HG03571 (cell line): ENCODE data around the gene VCPKMT.
A peak's percentile ranks its signal among the peaks of the same experiment; 100 is the strongest.
"Not testable (repeated sequence)": the region's sequence is repeated elsewhere in the genome, so short reads cannot be mapped to it uniquely, and the experiment has no call there.

Experiments used
- ATAC-seq: cut with Tn5 transposase; IDR thresholded peaks from one replicate; pipeline ENCODE4 v1.9.1; 2021; ENCODE audit not compliant: unreplicated experiment

The VCPKMT gene

DNA sequence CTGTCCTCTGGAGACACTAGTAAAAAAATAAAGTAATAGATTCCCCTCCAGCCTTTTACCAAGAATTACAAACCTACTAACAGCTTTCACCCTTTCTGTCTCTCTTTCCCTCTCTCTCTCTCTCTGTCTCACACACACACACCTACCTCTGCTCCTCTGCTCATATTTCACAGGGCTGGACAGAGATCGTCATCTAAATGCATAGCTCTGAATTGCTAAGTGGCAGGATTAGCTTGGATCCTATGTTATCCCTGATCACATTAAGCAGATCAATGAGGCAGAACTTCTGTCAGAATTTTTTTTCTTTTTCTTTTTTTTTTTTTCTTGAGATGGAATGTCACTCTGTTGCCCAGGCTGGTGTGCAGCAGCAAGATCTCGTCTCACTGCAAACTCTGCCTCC, 22.9 kb downstream of the VCPKMT start:
- ATAC-seq = no peak

GRCh38 chr14:50092006-50092555, 24.3 kb downstream of the VCPKMT start:
- ATAC-seq = no peak

DNA sequence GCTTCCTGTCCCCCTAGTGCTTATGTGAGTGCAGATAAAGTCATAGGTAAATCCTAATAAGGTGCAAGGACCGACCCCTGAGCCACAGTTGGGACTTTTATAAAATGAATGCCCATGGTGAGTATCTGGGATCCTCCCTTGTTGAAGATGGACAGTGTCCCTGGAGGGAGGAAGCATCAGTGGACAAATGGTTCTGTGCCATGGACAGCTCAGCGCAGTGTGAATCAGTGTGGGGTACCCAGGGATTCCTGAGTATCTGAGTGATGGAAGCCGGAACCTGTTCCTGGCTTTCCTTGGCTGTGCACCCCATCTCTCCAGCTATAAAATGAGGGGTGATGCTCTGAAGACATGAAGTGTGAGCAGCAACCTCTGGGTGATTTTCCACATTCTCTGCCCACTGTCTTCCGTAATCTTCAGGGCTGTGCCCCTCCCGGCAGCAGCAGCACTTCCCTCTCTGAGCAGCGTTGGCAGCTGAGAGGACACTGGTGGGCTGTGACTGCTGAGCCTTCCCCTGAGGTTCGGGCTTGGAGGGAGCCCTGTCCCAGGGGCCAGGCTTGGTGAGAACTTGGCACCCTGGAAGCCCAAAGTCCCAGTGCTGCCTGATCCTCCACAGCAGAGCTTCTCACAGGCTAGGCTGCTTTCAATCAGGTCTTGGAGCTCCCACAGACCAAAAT, 25.0 kb downstream of the VCPKMT start:
- no peak for ATAC-seq

GRCh38 chr14:50089208-50089607, 27.2 kb downstream of the VCPKMT start:
- no peak for ATAC-seq

DNA sequence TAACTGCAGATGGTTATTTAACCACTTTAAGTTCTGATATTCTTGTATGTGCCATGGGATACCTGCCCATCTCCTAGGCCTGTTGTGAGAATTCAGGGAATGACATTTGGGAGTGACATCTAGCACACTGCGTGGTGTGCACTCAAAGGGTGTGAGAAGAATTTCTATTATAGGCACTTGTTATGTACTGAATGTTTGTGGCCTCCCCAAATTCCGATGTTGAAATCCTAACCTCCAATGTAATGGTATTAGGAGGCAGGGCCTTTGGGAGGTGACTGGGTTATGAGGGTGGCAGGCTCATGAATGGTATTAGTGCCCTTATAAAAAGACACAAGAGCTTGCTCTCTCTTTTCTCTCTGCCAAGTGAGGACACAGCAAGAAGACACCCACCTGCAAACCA, 27.6 kb downstream of the VCPKMT start:
- ATAC-seq = no peak

GRCh38 chr14:50088117-50088515, 28.3 kb downstream of the VCPKMT start:
- no peak for ATAC-seq

- ATAC-seq = no peak
These were observed 28.8 kb downstream of the VCPKMT start for GRCh38 chr14:50087341-50088116.

- ATAC-seq = no peak
These were observed 30.1 kb downstream of the VCPKMT start for GRCh38 chr14:50086321-50086711.

DNA sequence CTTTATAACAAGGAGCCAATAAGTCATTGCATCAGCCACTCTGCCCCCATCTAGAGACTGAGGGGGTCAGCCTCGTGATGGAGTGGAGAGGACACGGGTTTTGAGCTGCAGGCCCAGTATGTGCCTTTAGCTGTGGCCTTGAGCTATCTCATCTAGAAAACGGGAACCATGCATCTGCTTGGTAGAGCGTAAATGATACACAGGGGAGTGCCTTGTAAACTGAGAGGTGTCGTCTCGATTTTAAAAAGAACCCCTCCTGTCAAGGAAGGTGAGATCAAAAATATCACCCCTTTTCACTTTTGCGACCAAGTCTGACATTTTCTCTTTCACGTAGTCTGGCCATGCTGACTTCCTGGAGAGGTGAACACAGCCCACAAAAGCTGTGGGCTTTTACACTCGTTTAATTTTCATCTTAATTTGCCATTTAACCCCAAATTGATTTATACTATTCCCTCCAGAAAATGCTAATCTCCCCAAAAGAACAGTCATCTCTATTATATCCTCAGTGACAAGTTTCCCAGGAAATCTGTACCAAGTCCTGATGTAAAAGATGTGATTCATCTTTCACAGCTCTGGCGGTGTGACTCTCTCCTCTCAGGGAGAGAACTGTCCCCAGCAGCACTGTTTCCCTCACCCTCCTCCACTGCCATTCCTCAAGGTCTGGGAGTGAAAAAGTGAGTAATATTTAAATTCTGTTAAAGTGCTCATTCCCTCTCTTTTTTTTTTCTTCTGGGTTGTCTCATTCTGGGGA, 30.6 kb downstream of the VCPKMT start:
- peak; percentile 64 for ATAC-seq

GRCh38 chr14:50084666-50085065, 31.7 kb downstream of the VCPKMT start:
- ATAC-seq = no peak

GRCh38 chr14:50083467-50084337, 32.7 kb downstream of the VCPKMT start:
- ATAC-seq = peak; percentile 24

GRCh38 chr14:50082784-50083466, 33.4 kb downstream of the VCPKMT start:
- peak; percentile 57 for ATAC-seq

GRCh38 chr14:50082308-50082742, 34.0 kb downstream of the VCPKMT start:
- no peak for ATAC-seq

GRCh38 chr14:50079103-50079502, 37.3 kb downstream of the VCPKMT start:
- ATAC-seq = not testable (repeated sequence)

DNA sequence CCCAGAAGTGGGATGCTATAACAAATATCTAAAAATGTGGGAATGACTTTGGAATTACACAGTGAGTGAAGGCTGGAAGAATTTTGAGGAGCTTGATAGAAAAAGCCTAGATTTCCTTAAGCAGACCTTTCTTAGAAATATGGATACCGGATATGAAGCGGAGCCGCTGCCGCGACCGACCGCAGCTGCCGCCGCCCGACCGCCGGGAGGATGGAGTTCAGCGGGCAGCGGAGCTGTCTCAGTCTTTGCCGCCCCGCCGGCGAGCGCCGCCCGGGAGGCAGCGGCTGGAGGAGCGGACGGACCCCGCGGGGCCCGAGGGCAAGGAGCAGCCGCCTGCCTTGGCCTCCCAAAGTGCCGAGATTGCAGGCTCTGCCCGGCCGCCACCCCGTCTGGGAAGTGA, 42.7 kb downstream of the VCPKMT start:
- ATAC-seq = not testable (repeated sequence)

GRCh38 chr14:50072395-50072794, 44.0 kb downstream of the VCPKMT start:
- no peak for ATAC-seq

DNA sequence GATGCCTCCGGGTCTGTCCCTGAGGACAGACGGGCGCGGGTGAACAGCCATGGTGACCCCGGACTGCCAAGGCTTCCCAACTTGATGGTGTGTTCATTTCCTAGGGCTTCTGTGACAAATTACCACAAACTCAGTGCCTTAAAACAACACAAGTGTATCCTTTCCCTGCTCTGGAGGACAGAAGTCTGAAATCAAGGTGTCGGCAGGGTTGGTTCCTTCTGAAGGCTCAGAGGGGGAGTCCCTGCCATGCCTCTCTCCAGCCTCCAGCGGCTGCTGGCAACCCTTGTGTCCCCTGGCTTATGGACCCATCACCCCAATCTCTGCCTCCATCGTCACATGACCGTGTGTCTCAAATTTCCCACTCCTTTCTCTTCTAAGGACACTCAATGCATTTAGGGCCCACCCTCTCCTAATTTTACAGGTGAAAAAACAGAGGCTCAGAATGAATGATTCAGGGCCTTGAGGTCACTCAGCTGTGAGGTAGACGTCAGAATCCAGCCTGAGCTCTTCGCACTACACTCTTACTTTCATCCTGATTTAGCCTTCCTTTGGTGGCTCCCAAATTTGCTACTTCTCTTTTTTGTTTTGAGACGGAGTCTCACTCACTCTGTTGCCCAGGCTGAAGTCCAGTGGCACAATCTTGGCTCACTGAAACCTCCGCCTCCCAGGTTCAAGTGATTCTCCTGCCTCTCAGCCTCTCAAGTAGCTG, 45.4 kb downstream of the VCPKMT start:
- ATAC-seq = no peak

DNA sequence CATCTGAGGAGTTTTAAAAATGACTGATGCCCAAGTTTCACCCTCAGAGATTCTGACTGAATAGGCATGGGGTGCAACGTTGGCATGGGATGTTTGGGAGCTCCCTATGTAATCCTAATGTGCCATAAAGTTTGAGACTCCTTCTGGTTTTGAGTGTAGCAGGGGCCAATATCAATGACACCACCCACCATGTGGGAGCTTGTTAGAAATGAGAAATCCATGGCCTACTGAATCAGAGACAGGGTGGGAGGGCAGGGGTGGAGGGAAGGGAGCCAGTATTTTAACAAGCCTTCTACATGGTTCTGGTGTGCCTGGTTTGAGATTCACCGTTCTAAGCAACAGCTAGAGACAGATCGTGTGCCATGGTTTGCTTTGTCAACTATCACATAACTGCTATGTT, 46.1 kb downstream of the VCPKMT start:
- ATAC-seq = no peak

GRCh38 chr14:50069325-50069724, 47.0 kb downstream of the VCPKMT start:
- no peak for ATAC-seq
